PC-3 (cell line): ENCODE measurements around the gene LCA5L. TPM values are rescaled to one million over a fixed set of nuclear protein-coding genes. Genes with fewer than 3 reads are reported as not detected.
A peak's percentile ranks its signal among the peaks of the same experiment; 100 is the strongest.

ENCODE experiments used
- ATAC-seq: fragments of 200-7000 bp; cut with Tn5 transposase; 2 replicates; pipeline ENCODE4 v1.9.1; 2020; ENCODE audit warnings: mild to moderate bottlenecking, moderate library complexity
- BruUV-seq: library from RNA; stranded (reverse); fragments of 400-500 nt; replicated peaks from 2 replicates; lab custom pipeline; 2021; lab: Mats Ljungman, UMichigan
- CTCF ChIA-PET: fragments of 300-600 bp; sonication (Branson Sonifier 250); formaldehyde crosslinking; loops from one replicate; lab custom pipeline; 2022; ENCODE audit warnings: antibody characterized with exemption; lab: Charles Lee
- POLR2A ChIA-PET: fragments of 300-600 bp; sonication (Branson Sonifier 250); formaldehyde crosslinking; loops from one replicate; lab custom pipeline; 2022; ENCODE audit warnings: antibody characterized with exemption; ENCODE audit not compliant: unreplicated experiment; lab: Charles Lee
- DNase-seq: peaks from one replicate; pipeline ENCODE4 v3.0.0-alpha.2; 2015
- H2AFZ ChIP-seq: fragments of 300-600 bp; sonication (generic); 2 replicates; pipeline ENCODE4 v1.6.0; 2016; ENCODE audit warnings: antibody characterized with exemption, low read length
- H3F3A ChIP-seq: fragments of 300-600 bp; sonication (generic); one replicate; pipeline ENCODE4 v1.6.0; 2017; ENCODE audit warnings: antibody characterized with exemption, low read length, control low read depth, mild to moderate bottlenecking; ENCODE audit not compliant: unreplicated experiment
- H3K27ac ChIP-seq: fragments of 300-600 bp; sonication (generic); 2 replicates; pipeline ENCODE4 v1.5.1; 2016; ENCODE audit warnings: mild to moderate bottlenecking, low read length
- H3K27me3 ChIP-seq: fragments of 300-600 bp; sonication (generic); 2 replicates; pipeline ENCODE4 v1.6.1; 2016; ENCODE audit warnings: low read length, mixed read lengths
- H3K36me3 ChIP-seq: fragments of 300-600 bp; sonication (generic); 2 replicates; pipeline ENCODE4 v1.6.1; 2016; ENCODE audit warnings: low read depth, mixed run types, low read length, mixed read lengths
- H3K4me1 ChIP-seq: fragments of 300-600 bp; sonication (generic); 2 replicates; pipeline ENCODE4 v1.5.1; 2016; ENCODE audit warnings: low read length; ENCODE audit not compliant: insufficient read depth
- H3K4me2 ChIP-seq: fragments of 300-600 bp; sonication (generic); 2 replicates; pipeline ENCODE4 v1.6.0; 2016; ENCODE audit warnings: low read length
- H3K4me3 ChIP-seq: fragments of 300-600 bp; sonication (generic); 2 replicates; pipeline ENCODE4 v1.5.1; 2016; ENCODE audit warnings: mild to moderate bottlenecking, low read length, mixed read lengths
- H3K79me2 ChIP-seq: fragments of 300-600 bp; sonication (generic); 2 replicates; pipeline ENCODE4 v1.6.1; 2017; ENCODE audit warnings: low read length, mixed read lengths
- H3K9ac ChIP-seq: fragments of 300-600 bp; sonication (generic); 2 replicates; pipeline ENCODE4 v1.6.0; 2016; ENCODE audit warnings: mild to moderate bottlenecking, low read length
- H3K9me2 ChIP-seq: fragments of 300-600 bp; sonication (generic); replicated peaks from 2 replicates; pipeline ENCODE4 v1.6.1; 2016; ENCODE audit warnings: mixed run types, low read length, mixed read lengths
- H3K9me3 ChIP-seq: fragments of 300-600 bp; sonication (generic); 2 replicates; pipeline ENCODE4 v1.6.1; 2016; ENCODE audit warnings: low read length, mixed read lengths
- H4K20me1 ChIP-seq: fragments of 300-600 bp; sonication (generic); 2 replicates; pipeline ENCODE4 v1.6.1; 2016; ENCODE audit warnings: low read length, mixed read lengths
- EZH2 ChIP-seq: fragments of 300-600 bp; sonication (generic); IDR thresholded peaks from one replicate; pipeline ENCODE4 v1.6.1; 2017; ENCODE audit warnings: antibody characterized with exemption, mild to moderate bottlenecking, low read length; ENCODE audit not compliant: unreplicated experiment
- EZH2phosphoT487 ChIP-seq: fragments of 300-600 bp; sonication (generic); IDR thresholded peaks from 2 replicates; pipeline ENCODE4 v1.6.1; 2018; ENCODE audit warnings: mild to moderate bottlenecking, antibody characterized with exemption, low read length, borderline replicate concordance
- intact Hi-C: fragments of 100-400 bp; cut with micrococcal nuclease; formaldehyde crosslinking; loops from 2 replicates; pipeline ENCODE4 v1.9.0; 2023
- total RNA-seq: library from RNA; depleted of rRNA; stranded (reverse); fragments of >200 nt; gene quantifications from 2 replicates; pipeline ENCODE4 v1.2.3, GENCODE V29; 2014
- TF ChIP-seq, protein P1 (sequence below): fragments of 300-600 bp; sonication (generic); conservative IDR thresholded peaks from 2 replicates; pipeline ENCODE4 v1.5.1; 2017; ENCODE audit warnings: antibody characterized with exemption, low read depth, mild to moderate bottlenecking, low read length

The LCA5L gene
- total RNA-seq, 1 experiment from 2014 or later, result 0.40 TPM

DNA sequence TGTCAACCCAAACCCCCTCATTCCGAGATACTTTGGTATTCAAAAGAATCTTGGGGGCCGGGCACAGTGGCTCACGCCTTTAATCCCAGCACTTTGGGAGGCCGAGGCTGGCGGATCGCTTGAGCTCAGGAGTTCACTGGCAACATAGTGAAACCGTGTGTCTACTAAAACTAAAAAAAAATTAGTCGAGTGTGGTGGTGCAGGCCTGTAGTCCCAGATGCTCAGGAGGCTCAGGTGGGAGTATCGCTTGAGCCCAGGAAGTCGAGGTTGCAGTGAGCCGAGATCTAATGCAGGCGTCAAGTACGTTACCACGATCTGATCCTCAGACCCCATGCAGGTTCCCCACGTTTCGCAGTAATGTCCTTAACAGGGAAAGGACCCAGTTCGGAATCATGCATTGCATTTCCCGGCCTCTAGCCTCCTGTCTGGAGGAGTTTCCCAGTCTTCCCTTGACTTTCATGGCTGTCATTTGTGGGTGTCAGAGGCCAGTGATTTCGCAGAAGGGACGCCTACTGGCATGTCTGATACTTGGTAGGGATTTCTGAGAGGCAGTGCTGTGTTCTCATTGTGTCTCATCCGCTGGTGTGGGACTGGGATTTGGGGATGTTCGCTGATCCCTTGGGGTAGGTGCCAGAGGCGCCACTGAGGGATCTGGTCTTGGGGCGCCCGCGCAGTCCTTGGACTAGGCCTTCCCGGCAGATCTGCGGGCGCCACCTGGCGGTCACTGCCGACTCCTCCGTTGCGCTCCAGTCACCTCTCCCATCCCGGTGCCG is 57.4 kb downstream of the LCA5L start:
- ChIA-PET CTCF (interaction anchor here (0.6 to 1.6 kb wide), 4 partner anchors 15 to 242 kb away, joined by 3 to 20 read pairs (median 4); no protein-coding TSS in a partner anchor), POLR2A (interaction anchor here (0.6 kb wide), 1 partner anchor 324 kb away, joined by 3 read pairs; no protein-coding TSS in a partner anchor)
- Histone ChIP-seq H3K9ac (peak overlapping the region; percentile 59), H3K79me2 (peaks cover 23% of the 10 kb centered on the region), H3K9me3 (no peaks in the 10 kb centered on the region), H3K9me2 (no peaks in the 10 kb centered on the region), H2AFZ (peak overlapping the region; percentile 70), H3K27ac (no peak overlapping the region), H3K4me3 (peak overlapping the region; percentile 70), H3K4me2 (peak overlapping the region; percentile 72), H3K27me3 (no peaks in the 10 kb centered on the region), H3F3A (no peaks in the 10 kb centered on the region), H3K36me3 (peaks cover 11% of the 10 kb centered on the region; the same call in 1 of the 2 replicates), H3K4me1 (peaks cover 9% of the 10 kb centered on the region), H4K20me1 (no peaks in the 10 kb centered on the region)
- BruUV-seq, result no TSS peak
- ATAC-seq, result peak; percentile 92
- no peak for TF ChIP-seq EZH2
- TF ChIP-seq, protein P1, sequence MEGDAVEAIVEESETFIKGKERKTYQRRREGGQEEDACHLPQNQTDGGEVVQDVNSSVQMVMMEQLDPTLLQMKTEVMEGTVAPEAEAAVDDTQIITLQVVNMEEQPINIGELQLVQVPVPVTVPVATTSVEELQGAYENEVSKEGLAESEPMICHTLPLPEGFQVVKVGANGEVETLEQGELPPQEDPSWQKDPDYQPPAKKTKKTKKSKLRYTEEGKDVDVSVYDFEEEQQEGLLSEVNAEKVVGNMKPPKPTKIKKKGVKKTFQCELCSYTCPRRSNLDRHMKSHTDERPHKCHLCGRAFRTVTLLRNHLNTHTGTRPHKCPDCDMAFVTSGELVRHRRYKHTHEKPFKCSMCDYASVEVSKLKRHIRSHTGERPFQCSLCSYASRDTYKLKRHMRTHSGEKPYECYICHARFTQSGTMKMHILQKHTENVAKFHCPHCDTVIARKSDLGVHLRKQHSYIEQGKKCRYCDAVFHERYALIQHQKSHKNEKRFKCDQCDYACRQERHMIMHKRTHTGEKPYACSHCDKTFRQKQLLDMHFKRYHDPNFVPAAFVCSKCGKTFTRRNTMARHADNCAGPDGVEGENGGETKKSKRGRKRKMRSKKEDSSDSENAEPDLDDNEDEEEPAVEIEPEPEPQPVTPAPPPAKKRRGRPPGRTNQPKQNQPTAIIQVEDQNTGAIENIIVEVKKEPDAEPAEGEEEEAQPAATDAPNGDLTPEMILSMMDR, result peak; percentile 94
- peak; percentile 85 for DNase-seq
- intact Hi-C loops, result loop anchor here (1.0 to 10.0 kb wide), 4 partner anchors 15 to 247 kb away; partner anchors contain the start of gene PSMG1

DNA sequence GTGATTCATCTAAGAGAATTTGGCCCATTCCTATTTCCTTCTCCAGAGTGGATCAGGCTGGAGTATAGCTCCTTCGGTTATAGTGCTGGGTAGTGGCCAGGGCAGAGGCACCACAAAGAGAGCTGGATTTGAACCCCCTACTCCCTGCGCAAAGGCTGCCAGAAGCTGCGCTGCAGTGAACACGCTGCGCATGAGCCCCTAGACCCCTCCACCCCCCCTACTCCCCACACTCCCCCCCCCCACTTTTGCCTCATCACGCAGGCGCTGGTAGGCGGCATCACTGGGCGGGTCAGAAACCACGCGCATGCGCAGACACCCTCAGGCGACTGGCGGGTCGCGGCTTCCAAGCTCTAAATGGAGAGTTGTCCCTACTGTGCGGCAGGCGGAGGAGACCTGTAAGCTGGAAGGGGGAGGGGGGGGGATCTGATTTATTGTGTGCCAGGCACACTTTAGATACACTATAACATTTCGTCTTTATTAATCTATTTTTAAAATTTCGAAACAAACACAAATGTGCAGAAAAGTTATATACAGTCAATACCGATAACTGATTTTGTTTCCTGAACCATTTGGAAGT is 58.0 kb downstream of the LCA5L start:
- ChIA-PET CTCF (interaction anchor here (0.6 to 1.6 kb wide), 8 partner anchors 14 to 1718 kb away, joined by 3 to 20 read pairs (median 4); no protein-coding TSS in a partner anchor), POLR2A (interaction anchor here (0.6 kb wide), 1 partner anchor 325 kb away, joined by 3 read pairs; no protein-coding TSS in a partner anchor)
- peak overlapping the region; percentile 59 for H3K9ac ChIP-seq
- H3F3A ChIP-seq, result no peaks in the 10 kb centered on the region
- H3K27me3 ChIP-seq, result no peaks in the 10 kb centered on the region
- H3K79me2 ChIP-seq, result peaks cover 23% of the 10 kb centered on the region
- TF ChIP-seq EZH2, result no peak
- TF ChIP-seq, protein P1, result no peak
- no peak for TF ChIP-seq EZH2phosphoT487
- BruUV-seq, result no TSS peak
- peak overlapping the region; percentile 70 for H3K4me3 ChIP-seq
- intact Hi-C loops, result loop anchor here (1.0 to 10.0 kb wide), 4 partner anchors 14 to 247 kb away; partner anchors contain the start of gene PSMG1
- no peaks in the 10 kb centered on the region for H4K20me1 ChIP-seq
- DNase-seq (peak; percentile 79), ATAC-seq (peak; percentile 59)
- H2AFZ ChIP-seq, result peak overlapping the region; percentile 72
- H3K4me1 ChIP-seq, result peaks cover 9% of the 10 kb centered on the region
- peaks cover 10% of the 10 kb centered on the region; the same call in 1 of the 2 replicates for H3K36me3 ChIP-seq
- H3K9me3 ChIP-seq, result no peaks in the 10 kb centered on the region
- no peaks in the 10 kb centered on the region for H3K9me2 ChIP-seq
- H3K27ac ChIP-seq, result no peak overlapping the region
- H3K4me2 ChIP-seq, result peak overlapping the region; percentile 72
